ENCODE data around the gene CMSS1.

The CMSS1 gene

GRCh38 chr3:100149713-100150415 is 332.2 kb downstream of the CMSS1 start:
- no peak for DNase-seq (ENCODE audit: low spot score)

- no peak for DNase-seq (ENCODE audit: low spot score)
Measured at GRCh38 chr3:100150473-100150872, 332.8 kb downstream of the CMSS1 start.

GRCh38 chr3:100151024-100151707 is 333.5 kb downstream of the CMSS1 start:
- no peak for DNase-seq (ENCODE audit: low spot score)

GRCh38 chr3:100154171-100154570 is 336.5 kb downstream of the CMSS1 start:
- DNase-seq (ENCODE audit: low spot score), result no peak

- DNase-seq (ENCODE audit: low spot score), result no peak
Measured at GRCh38 chr3:100155128-100155527, 337.5 kb downstream of the CMSS1 start.

- DNase-seq (ENCODE audit: low spot score), result no peak
Measured at GRCh38 chr3:100155590-100155989, 337.9 kb downstream of the CMSS1 start.

- DNase-seq (ENCODE audit: low spot score), result no peak
Measured at GRCh38 chr3:100157685-100158084, 340.0 kb downstream of the CMSS1 start.

GRCh38 chr3:100158918-100159330 is 341.3 kb downstream of the CMSS1 start:
- DNase-seq (ENCODE audit: low spot score), result no peak

- no peak for DNase-seq (ENCODE audit: low spot score)
Measured at GRCh38 chr3:100159331-100160153, 341.9 kb downstream of the CMSS1 start.

GRCh38 chr3:100160521-100160920 is 342.9 kb downstream of the CMSS1 start:
- DNase-seq (ENCODE audit: low spot score), result no peak

- DNase-seq (ENCODE audit: low spot score), result no peak
Measured at GRCh38 chr3:100163787-100164186, 346.1 kb downstream of the CMSS1 start.

GRCh38 chr3:100164743-100165142 is 347.1 kb downstream of the CMSS1 start:
- no peak for DNase-seq (ENCODE audit: low spot score)

- no peak for DNase-seq (ENCODE audit: low spot score)
Measured at GRCh38 chr3:100165926-100166550, 348.4 kb downstream of the CMSS1 start.

- DNase-seq (ENCODE audit: low spot score), result peak; percentile 28
Measured at GRCh38 chr3:100169201-100169920, 351.7 kb downstream of the CMSS1 start.

GRCh38 chr3:100170486-100170885 is 352.8 kb downstream of the CMSS1 start:
- DNase-seq (ENCODE audit: low spot score), result no peak

- no peak for DNase-seq (ENCODE audit: low spot score)
Measured at GRCh38 chr3:100171211-100171914, 353.7 kb downstream of the CMSS1 start.

- DNase-seq (ENCODE audit: low spot score), result no peak
Measured at GRCh38 chr3:100173961-100174360, 356.3 kb downstream of the CMSS1 start.

GRCh38 chr3:100175637-100176280 is 358.1 kb downstream of the CMSS1 start:
- no peak for DNase-seq (ENCODE audit: low spot score)

- DNase-seq (ENCODE audit: low spot score), result no peak
Measured at GRCh38 chr3:100179692-100180349, 362.2 kb downstream of the CMSS1 start.

GRCh38 chr3:100183608-100184125 is 366.0 kb downstream of the CMSS1 start:
- no peak for DNase-seq (ENCODE audit: low spot score)
